Measurements from ENCODE around the gene CDC42SE2.

- TF ChIP-seq CTCF (conservative IDR thresholded peaks at IDR 0.05 in 1 of 2, IDR thresholded peaks at IDR 0.05 in 1 of 2; ENCODE audit: extremely low read depth in 1 of 2, insufficient read depth in 1 of 2, low read depth in 1 of 2, low read length in 2 of 2) (no peak), EZH2 (IDR thresholded peaks at IDR 0.05; ENCODE audit: borderline replicate concordance, low read length) (no peak)
Observed at GRCh38 chr5:131316822-131317221, 53.0 kb downstream of the CDC42SE2 start.
